ENCODE data around the gene HNRNPK.

The HNRNPK gene

GRCh38 chr9:83932851-83933250 lies 47.2 kb downstream of the HNRNPK start:
- TF ChIP-seq, protein P1, sequence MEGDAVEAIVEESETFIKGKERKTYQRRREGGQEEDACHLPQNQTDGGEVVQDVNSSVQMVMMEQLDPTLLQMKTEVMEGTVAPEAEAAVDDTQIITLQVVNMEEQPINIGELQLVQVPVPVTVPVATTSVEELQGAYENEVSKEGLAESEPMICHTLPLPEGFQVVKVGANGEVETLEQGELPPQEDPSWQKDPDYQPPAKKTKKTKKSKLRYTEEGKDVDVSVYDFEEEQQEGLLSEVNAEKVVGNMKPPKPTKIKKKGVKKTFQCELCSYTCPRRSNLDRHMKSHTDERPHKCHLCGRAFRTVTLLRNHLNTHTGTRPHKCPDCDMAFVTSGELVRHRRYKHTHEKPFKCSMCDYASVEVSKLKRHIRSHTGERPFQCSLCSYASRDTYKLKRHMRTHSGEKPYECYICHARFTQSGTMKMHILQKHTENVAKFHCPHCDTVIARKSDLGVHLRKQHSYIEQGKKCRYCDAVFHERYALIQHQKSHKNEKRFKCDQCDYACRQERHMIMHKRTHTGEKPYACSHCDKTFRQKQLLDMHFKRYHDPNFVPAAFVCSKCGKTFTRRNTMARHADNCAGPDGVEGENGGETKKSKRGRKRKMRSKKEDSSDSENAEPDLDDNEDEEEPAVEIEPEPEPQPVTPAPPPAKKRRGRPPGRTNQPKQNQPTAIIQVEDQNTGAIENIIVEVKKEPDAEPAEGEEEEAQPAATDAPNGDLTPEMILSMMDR (IDR thresholded peaks at IDR 0.05; ENCODE audit: low read depth, low read length): no peak
- TF ChIP-seq EZH2phosphoT487 (IDR thresholded peaks at IDR 0.05; ENCODE audit: low read depth): no peak
- Histone ChIP-seq H3K27me3 (ENCODE audit: low read depth, low read length) (no peaks in the 10 kb centered on the region), H3K9ac (ENCODE audit: low read length) (no peak overlapping the region), H3K36me3 (replicated peaks; ENCODE audit: low read depth, low read length) (no peaks in the 10 kb centered on the region), H3K4me3 (ENCODE audit: low read length) (no peak overlapping the region), H3K9me3 (ENCODE audit: insufficient read depth, low read length) (no peaks in the 10 kb centered on the region), H3K4me1 (ENCODE audit: low read length) (peaks cover 15% of the 10 kb centered on the region), H4K20me1 (ENCODE audit: insufficient read depth, low read length) (no peaks in the 10 kb centered on the region), H3K79me2 (ENCODE audit: low read length) (no peaks in the 10 kb centered on the region), H3K4me2 (ENCODE audit: low read length) (no peak overlapping the region), H3K27ac (ENCODE audit: low read length) (no peak overlapping the region), H2AFZ (ENCODE audit: low read depth, low read length) (no peak overlapping the region)

DNA sequence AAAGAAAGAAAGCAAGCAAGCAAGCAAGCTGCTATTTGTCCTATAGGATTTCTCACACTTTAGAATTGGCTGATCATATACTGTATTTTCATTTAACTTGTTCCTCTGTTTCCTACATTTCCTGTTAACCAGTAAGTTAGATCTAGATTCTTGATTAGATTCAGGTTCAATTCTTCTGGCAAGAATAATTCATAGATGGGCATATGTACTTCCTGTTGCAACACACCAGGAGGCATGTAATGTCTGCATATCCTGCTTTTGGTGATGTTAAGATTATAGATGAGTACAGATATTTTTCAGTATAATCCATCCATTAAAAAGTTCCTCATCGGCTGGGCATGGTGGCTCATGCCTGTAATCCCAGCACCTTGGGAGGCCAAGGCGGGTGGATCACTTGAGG lies 48.0 kb downstream of the HNRNPK start:
- Histone ChIP-seq H3K9me3 (ENCODE audit: insufficient read depth, low read length) (no peaks in the 10 kb centered on the region), H4K20me1 (ENCODE audit: insufficient read depth, low read length) (no peaks in the 10 kb centered on the region), H3K27ac (ENCODE audit: low read length) (no peak overlapping the region), H3K4me1 (ENCODE audit: low read length) (peaks cover 15% of the 10 kb centered on the region), H3K9ac (ENCODE audit: low read length) (no peak overlapping the region), H2AFZ (ENCODE audit: low read depth, low read length) (no peak overlapping the region), H3K79me2 (ENCODE audit: low read length) (no peaks in the 10 kb centered on the region), H3K27me3 (ENCODE audit: low read depth, low read length) (no peaks in the 10 kb centered on the region), H3K36me3 (replicated peaks; ENCODE audit: low read depth, low read length) (no peaks in the 10 kb centered on the region), H3K4me3 (ENCODE audit: low read length) (no peak overlapping the region), H3K4me2 (ENCODE audit: low read length) (no peak overlapping the region)
- TF ChIP-seq, protein P1 (IDR thresholded peaks at IDR 0.05; ENCODE audit: low read depth, low read length): no peak
- no peak for TF ChIP-seq EZH2phosphoT487 (IDR thresholded peaks at IDR 0.05; ENCODE audit: low read depth)

DNA sequence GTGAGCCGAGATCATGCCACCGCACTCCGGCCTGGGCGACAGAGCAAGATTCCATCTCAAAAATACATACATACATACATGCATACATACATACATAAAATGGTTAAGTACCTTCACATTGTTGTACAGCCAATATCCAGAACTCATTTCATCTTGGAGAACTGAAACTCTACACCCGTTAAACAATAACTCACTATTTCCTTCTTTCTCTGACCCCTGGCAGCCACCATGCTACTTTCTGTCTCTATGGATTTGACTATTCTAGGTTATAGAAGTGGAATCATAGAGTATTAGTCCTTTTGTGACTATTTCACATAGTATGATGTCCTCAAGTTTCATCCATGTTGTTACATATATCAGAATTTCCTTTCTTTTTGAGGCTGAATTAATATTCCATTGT lies 49.1 kb downstream of the HNRNPK start:
- Histone ChIP-seq H3K27ac (ENCODE audit: low read length) (no peak overlapping the region), H3K4me1 (ENCODE audit: low read length) (peaks cover 15% of the 10 kb centered on the region), H3K4me2 (ENCODE audit: low read length) (peak overlapping the region; percentile 22; the same call in 1 of the 2 replicates), H3K79me2 (ENCODE audit: low read length) (no peaks in the 10 kb centered on the region), H2AFZ (ENCODE audit: low read depth, low read length) (no peak overlapping the region), H3K36me3 (replicated peaks; ENCODE audit: low read depth, low read length) (no peaks in the 10 kb centered on the region), H3K27me3 (ENCODE audit: low read depth, low read length) (no peaks in the 10 kb centered on the region), H3K4me3 (ENCODE audit: low read length) (no peak overlapping the region), H3K9me3 (ENCODE audit: insufficient read depth, low read length) (no peaks in the 10 kb centered on the region), H3K9ac (ENCODE audit: low read length) (no peak overlapping the region), H4K20me1 (ENCODE audit: insufficient read depth, low read length) (no peaks in the 10 kb centered on the region)
- TF ChIP-seq EZH2phosphoT487 (IDR thresholded peaks at IDR 0.05; ENCODE audit: low read depth): no peak
- TF ChIP-seq, protein P1 (IDR thresholded peaks at IDR 0.05; ENCODE audit: low read depth, low read length): no peak

DNA sequence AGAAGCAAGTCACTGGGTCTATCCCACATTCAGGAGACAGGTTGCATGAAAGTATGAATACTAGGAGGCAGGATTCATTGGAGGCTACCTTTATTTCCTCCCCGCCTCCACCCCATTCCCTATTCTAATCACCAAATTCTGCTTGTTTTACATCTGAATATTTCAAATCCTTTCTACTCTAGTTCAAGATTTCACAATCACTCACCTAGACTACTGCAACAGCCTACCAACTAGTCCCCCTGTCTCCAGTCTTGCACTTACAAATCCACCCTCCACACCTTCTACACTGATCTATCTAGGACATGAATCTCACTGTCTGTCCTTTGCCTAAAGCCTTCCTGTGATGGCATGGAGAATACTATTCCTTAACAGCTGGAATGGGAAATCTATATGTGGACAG lies 52.4 kb downstream of the HNRNPK start:
- Histone ChIP-seq H3K36me3 (replicated peaks; ENCODE audit: low read depth, low read length) (no peaks in the 10 kb centered on the region), H3K4me2 (ENCODE audit: low read length) (no peak overlapping the region), H3K9ac (ENCODE audit: low read length) (no peak overlapping the region), H3K9me3 (ENCODE audit: insufficient read depth, low read length) (no peaks in the 10 kb centered on the region), H4K20me1 (ENCODE audit: insufficient read depth, low read length) (no peaks in the 10 kb centered on the region), H2AFZ (ENCODE audit: low read depth, low read length) (no peak overlapping the region), H3K4me1 (ENCODE audit: low read length) (peaks cover 10% of the 10 kb centered on the region), H3K4me3 (ENCODE audit: low read length) (no peak overlapping the region), H3K27me3 (ENCODE audit: low read depth, low read length) (no peaks in the 10 kb centered on the region), H3K79me2 (ENCODE audit: low read length) (no peaks in the 10 kb centered on the region), H3K27ac (ENCODE audit: low read length) (no peak overlapping the region)
- TF ChIP-seq, protein P1 (IDR thresholded peaks at IDR 0.05; ENCODE audit: low read depth, low read length): no peak
- no peak for TF ChIP-seq EZH2phosphoT487 (IDR thresholded peaks at IDR 0.05; ENCODE audit: low read depth)
